ENCODE measurements around the gene DSCAM. TPM values are rescaled to one million over a fixed set of nuclear protein-coding genes. Genes with fewer than 3 reads are reported as not detected.

Gene DSCAM
- total and polyA plus RNA-seq, 12 donors, result under 0.01 to 0.11 (median 0.07) TPM; not detected in 5

DNA sequence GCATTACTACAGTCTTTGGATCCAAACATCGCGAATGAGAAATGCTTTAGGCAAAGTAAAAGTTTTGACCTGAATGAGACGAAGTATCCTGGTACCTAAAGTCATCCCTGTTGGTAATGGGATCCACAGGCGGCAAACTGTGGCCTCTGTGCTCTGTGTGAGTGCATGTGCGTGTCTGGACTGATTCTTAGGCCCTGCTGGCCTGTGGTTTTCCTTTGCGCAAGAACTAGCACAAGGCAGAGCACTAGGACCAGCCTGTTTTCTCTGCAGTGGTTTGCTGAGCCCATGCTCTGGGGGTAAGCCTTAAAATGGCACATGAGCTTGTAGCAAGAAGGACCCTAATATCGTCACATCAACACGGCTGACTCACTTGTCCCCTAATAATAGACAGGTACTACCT is 251.2 kb downstream of the DSCAM start:
- intact Hi-C loops (cut with DNase I), result no loop called here
- no peak for DNase-seq
- H3K9me3 ChIP-seq (replicated peaks in 1 of 3), result no peaks in the 10 kb centered on the region
- no peak overlapping the region for H3K4me3 ChIP-seq
- no peaks in the 10 kb centered on the region for H3K4me1 ChIP-seq (replicated peaks in 1 of 2)
- H3K27ac ChIP-seq, result no peak overlapping the region
- 76 to 83% (median 80%) methylated on average over 8 of the region's 8 CpGs for WGBS, 4 donors
- H3K36me3 ChIP-seq (replicated peaks in 1 of 2), result no peaks in the 10 kb centered on the region
- H3K27me3 ChIP-seq, result no peaks in the 10 kb centered on the region
- TF ChIP-seq, protein P1, sequence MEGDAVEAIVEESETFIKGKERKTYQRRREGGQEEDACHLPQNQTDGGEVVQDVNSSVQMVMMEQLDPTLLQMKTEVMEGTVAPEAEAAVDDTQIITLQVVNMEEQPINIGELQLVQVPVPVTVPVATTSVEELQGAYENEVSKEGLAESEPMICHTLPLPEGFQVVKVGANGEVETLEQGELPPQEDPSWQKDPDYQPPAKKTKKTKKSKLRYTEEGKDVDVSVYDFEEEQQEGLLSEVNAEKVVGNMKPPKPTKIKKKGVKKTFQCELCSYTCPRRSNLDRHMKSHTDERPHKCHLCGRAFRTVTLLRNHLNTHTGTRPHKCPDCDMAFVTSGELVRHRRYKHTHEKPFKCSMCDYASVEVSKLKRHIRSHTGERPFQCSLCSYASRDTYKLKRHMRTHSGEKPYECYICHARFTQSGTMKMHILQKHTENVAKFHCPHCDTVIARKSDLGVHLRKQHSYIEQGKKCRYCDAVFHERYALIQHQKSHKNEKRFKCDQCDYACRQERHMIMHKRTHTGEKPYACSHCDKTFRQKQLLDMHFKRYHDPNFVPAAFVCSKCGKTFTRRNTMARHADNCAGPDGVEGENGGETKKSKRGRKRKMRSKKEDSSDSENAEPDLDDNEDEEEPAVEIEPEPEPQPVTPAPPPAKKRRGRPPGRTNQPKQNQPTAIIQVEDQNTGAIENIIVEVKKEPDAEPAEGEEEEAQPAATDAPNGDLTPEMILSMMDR (IDR thresholded peaks at IDR 0.05), result no peak

DNA sequence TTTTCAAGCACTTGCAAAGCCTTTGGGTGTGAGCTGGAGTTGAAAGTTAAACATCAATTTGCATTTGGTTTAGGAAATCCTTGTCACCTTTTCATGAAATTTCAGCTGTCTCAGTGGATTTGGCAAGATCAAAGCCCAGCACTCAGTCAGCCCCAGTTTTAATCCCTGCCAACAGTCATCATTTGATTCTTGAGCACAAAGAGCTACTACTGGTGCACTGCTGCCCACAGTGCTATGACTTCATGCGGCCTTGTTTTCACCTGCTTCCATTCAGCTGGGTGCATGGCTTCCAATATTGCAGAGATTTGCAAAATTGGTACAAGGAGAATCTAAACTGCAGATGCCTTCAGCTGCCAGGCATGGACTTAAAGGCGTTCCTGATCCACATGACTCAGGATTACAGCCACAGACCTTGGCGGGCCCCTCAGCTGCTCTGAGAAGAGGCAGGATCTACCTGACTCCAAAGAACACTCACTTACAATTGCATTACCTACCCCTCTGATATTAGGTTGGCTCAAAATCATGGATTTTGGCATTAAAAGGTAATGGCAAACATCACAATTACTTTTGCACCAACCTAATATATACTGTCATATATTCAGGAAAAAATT is 259.1 kb downstream of the DSCAM start:
- Histone ChIP-seq H3K4me1 (replicated peaks in 1 of 2) (no peaks in the 10 kb centered on the region), H3K27ac (no peak overlapping the region), H3K4me3 (no peak overlapping the region), H3K27me3 (no peaks in the 10 kb centered on the region), H3K36me3 (replicated peaks in 1 of 2) (no peaks in the 10 kb centered on the region), H3K9me3 (replicated peaks in 1 of 3) (no peaks in the 10 kb centered on the region)
- no peak for DNase-seq
- TF ChIP-seq, protein P1 (IDR thresholded peaks at IDR 0.05), result no peak
- WGBS, 4 donors, result 63 to 70% (median 67%) methylated on average over 2 to 3 of the region's 3 CpGs
- intact Hi-C loops (cut with DNase I), result no loop called here

DNA sequence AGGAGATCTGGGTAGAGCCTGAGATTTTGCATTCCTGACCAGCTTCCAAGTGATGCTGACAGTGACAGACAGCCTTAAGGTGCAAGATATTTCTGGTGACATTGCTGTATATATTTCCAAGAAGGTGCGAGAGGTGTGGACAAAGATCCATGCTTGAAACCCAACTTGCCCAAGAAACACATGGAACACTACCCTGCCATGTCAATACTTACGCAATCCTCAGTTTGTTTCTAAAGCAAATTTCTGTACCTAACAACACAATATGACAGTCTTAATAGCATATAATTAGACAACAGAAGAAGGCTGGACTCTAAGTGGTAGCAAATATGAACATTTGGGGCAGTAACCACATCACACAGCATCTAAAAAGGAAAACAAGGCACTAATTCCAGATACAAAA is 260.4 kb downstream of the DSCAM start:
- Histone ChIP-seq H3K4me1 (replicated peaks in 1 of 2) (no peaks in the 10 kb centered on the region), H3K27me3 (no peaks in the 10 kb centered on the region), H3K4me3 (no peak overlapping the region), H3K9me3 (replicated peaks in 1 of 3) (no peaks in the 10 kb centered on the region), H3K27ac (no peak overlapping the region), H3K36me3 (replicated peaks in 1 of 2) (no peaks in the 10 kb centered on the region)
- 70 to 98% (median 84%) methylated on average over 2 of the region's 2 CpGs for WGBS, 4 donors
- DNase-seq, result no peak
- intact Hi-C loops (cut with DNase I), result no loop called here
- TF ChIP-seq, protein P1 (IDR thresholded peaks at IDR 0.05), result no peak
- TF ChIP-seq POLR2A (IDR thresholded peaks at IDR 0.05), result no peak

DNA sequence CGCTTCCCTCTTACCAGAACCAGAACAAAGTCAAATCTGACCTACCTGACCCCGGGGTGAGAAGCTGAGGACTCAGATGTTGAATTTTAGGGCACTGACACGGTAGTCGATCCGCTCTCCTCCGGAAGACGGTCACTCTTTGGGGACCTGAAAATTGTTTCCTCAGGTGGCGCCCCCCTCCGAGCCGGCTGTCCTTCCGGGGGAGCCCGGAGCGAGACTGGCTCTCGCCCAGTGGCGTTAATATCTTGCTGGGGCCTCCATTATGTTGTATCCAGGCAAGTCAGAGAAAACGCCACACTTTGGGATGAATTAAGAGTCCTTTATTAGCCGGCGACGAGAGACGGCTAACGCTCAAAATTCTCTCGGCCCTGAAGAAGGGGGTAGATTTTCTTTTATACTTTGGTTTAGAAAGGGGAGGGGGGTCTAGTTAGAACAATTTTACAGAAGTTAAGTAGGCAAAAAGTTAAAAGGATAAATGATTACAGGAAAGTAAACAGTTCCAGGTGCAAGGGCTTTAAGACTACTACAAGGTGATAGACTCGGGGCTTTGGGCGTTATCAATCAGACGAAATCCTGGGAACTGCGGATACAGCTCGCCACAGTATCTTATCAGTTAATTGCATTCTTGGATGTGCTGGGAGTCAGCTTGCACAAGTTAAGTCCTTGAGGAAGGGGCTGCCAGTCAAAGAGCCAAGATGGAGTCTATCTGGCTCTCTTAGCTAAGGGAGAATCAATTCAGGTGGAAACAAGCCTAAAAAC is 269.5 kb downstream of the DSCAM start:
- intact Hi-C loops (cut with DNase I), result no loop called here
- H3K27ac ChIP-seq, result no peak overlapping the region
- peaks cover 5% of the 10 kb centered on the region for H3K27me3 ChIP-seq
- no peaks in the 10 kb centered on the region for H3K36me3 ChIP-seq (replicated peaks in 1 of 2)
- no peak overlapping the region for H3K4me3 ChIP-seq
- 84 to 89% (median 86%) methylated on average over 22 to 27 of the region's 27 CpGs for WGBS, 4 donors
- no peaks in the 10 kb centered on the region for H3K4me1 ChIP-seq (replicated peaks in 1 of 2)
- no peak for TF ChIP-seq POLR2A (IDR thresholded peaks at IDR 0.05)
- TF ChIP-seq, protein P1 (IDR thresholded peaks at IDR 0.05), result no peak
- no peak for DNase-seq
- no peaks in the 10 kb centered on the region for H3K9me3 ChIP-seq (replicated peaks in 1 of 3)
